Osteocyte (in vitro differentiated cells): ENCODE results near the gene RPS6KA2. TPM values are rescaled to one million over a fixed set of nuclear protein-coding genes. Genes with fewer than 3 reads are reported as not detected.
A peak's percentile ranks its signal among the peaks of the same experiment; 100 is the strongest.

ENCODE experiments used
- DNase-seq: peaks from one replicate; pipeline ENCODE4 v3.0.0; 2021; ENCODE audit warnings: mixed read lengths; ENCODE audit not compliant: unreplicated experiment; ENCODE audit errors: extremely low spot score
- H3K27ac Mint-ChIP-seq: one replicate; pipeline ENCODE4 v1.8.0; 2021; ENCODE audit warnings: mild to moderate bottlenecking, mixed read lengths; ENCODE audit not compliant: unreplicated experiment
- H3K27me3 Mint-ChIP-seq: one replicate; pipeline ENCODE4 v1.8.0; 2021; ENCODE audit warnings: mixed read lengths; ENCODE audit not compliant: unreplicated experiment
- H3K36me3 Mint-ChIP-seq: one replicate; pipeline ENCODE4 v1.8.0; 2021; ENCODE audit warnings: mixed read lengths; ENCODE audit not compliant: unreplicated experiment
- H3K4me1 Mint-ChIP-seq: one replicate; pipeline ENCODE4 v1.8.0; 2021; ENCODE audit warnings: mixed read lengths; ENCODE audit not compliant: unreplicated experiment
- H3K4me3 Mint-ChIP-seq: one replicate; pipeline ENCODE4 v1.8.0; 2021; ENCODE audit warnings: mild to moderate bottlenecking, moderate library complexity, mixed read lengths; ENCODE audit not compliant: unreplicated experiment
- H3K9me3 Mint-ChIP-seq: one replicate; pipeline ENCODE4 v1.8.0; 2021; ENCODE audit warnings: mixed read lengths; ENCODE audit not compliant: unreplicated experiment
- total RNA-seq: library from RNA; stranded (reverse); gene quantifications from 2 replicates; pipeline ENCODE4 v1.2.1, GENCODE V29; 2021
- TF ChIP-seq, protein P1 (sequence below): fragments of 200-600 bp; sonication (generic); IDR thresholded peaks from 2 replicates; pipeline ENCODE4 v1.5.0; 2021; ENCODE audit warnings: antibody characterized with exemption, mild to moderate bottlenecking, moderate library complexity

RPS6KA2 gene
- total RNA-seq, 1 donor from 2014 or later, result 89.9 TPM

- no peak for DNase-seq
- TF ChIP-seq, protein P1, sequence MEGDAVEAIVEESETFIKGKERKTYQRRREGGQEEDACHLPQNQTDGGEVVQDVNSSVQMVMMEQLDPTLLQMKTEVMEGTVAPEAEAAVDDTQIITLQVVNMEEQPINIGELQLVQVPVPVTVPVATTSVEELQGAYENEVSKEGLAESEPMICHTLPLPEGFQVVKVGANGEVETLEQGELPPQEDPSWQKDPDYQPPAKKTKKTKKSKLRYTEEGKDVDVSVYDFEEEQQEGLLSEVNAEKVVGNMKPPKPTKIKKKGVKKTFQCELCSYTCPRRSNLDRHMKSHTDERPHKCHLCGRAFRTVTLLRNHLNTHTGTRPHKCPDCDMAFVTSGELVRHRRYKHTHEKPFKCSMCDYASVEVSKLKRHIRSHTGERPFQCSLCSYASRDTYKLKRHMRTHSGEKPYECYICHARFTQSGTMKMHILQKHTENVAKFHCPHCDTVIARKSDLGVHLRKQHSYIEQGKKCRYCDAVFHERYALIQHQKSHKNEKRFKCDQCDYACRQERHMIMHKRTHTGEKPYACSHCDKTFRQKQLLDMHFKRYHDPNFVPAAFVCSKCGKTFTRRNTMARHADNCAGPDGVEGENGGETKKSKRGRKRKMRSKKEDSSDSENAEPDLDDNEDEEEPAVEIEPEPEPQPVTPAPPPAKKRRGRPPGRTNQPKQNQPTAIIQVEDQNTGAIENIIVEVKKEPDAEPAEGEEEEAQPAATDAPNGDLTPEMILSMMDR, result no peak
- no peaks in the 10 kb centered on the region for H3K9me3 Mint-ChIP-seq
- no peak overlapping the region for H3K27ac Mint-ChIP-seq
- H3K4me1 Mint-ChIP-seq, result peaks cover 5% of the 10 kb centered on the region
- H3K27me3 Mint-ChIP-seq, result no peaks in the 10 kb centered on the region
- H3K4me3 Mint-ChIP-seq, result no peak overlapping the region
- peaks cover 3% of the 10 kb centered on the region for H3K36me3 Mint-ChIP-seq
These were observed 256.6 kb downstream of the RPS6KA2 start for GRCh38 chr6:166370489-166370888.

DNA sequence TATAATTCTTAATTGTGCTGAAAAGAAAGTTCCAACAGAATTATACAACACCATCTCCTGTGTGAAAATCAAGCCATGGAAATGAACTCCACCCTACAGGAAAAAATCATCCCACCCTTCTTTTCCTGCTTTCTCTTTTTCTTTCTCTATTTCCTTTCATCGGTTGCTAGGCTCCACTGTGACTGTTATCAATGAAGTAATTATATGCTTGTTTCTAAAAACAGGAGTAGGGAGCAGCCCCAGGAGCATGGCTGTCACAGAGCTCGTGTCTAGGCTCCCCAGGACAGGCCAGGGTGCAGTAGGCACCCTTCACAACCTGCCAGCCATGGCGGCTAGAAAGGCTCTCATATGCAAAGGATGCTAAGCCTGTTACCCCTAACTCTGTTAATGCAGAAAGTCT is 257.3 kb downstream of the RPS6KA2 start:
- H3K4me3 Mint-ChIP-seq, result no peak overlapping the region
- no peak for DNase-seq
- peaks cover 11% of the 10 kb centered on the region for H3K4me1 Mint-ChIP-seq
- H3K36me3 Mint-ChIP-seq, result peaks cover 5% of the 10 kb centered on the region
- TF ChIP-seq, protein P1, result no peak
- no peaks in the 10 kb centered on the region for H3K9me3 Mint-ChIP-seq
- no peaks in the 10 kb centered on the region for H3K27me3 Mint-ChIP-seq
- no peak overlapping the region for H3K27ac Mint-ChIP-seq

DNA sequence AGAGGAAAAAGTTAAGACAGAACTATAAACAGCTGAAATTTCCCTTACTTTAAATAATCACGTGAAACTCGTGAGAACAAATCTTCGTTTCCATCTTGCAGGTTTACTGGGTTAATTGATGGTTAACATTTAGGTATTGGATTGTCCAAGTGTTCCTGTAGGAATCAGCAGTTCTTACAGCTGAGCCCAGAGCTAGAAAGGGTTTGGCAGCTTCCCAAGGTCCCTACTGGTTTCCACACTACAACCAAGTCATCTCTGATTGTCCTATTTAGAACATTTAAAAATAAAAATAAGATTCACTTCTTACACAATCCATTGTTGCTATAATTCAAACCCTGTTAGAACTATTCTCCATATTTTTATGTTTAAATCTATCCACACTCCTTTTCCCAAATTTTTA is 260.1 kb downstream of the RPS6KA2 start:
- H3K36me3 Mint-ChIP-seq, result peaks cover 15% of the 10 kb centered on the region
- peaks cover 18% of the 10 kb centered on the region for H3K4me1 Mint-ChIP-seq
- H3K9me3 Mint-ChIP-seq, result no peaks in the 10 kb centered on the region
- no peak overlapping the region for H3K4me3 Mint-ChIP-seq
- H3K27ac Mint-ChIP-seq, result no peak overlapping the region
- TF ChIP-seq, protein P1, result no peak
- no peaks in the 10 kb centered on the region for H3K27me3 Mint-ChIP-seq
- no peak for DNase-seq

DNA sequence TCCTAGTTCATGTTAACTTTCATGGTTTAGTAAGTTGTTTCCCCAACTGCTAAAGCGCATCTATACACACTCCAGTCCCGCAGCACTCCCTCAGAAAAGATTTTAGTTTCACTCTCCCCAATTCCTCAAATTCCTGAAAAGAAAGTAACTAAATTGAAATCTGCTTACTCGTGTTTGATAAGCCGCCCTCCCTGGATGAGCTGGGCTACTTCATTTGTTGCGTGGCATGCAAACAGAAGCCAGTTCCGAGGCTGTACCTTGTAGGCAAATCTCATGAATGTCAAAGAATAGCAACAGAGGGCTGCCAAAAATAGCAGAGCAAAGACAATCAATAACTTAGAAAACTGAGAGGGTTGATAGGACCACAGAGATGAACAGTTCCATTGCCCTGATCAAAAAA is 261.2 kb downstream of the RPS6KA2 start:
- Mint-ChIP-seq H3K27me3 (no peaks in the 10 kb centered on the region), H3K36me3 (peaks cover 15% of the 10 kb centered on the region), H3K4me1 (peaks cover 29% of the 10 kb centered on the region), H3K27ac (peak overlapping the region; percentile 77), H3K4me3 (no peak overlapping the region), H3K9me3 (no peaks in the 10 kb centered on the region)
- DNase-seq, result no peak
- TF ChIP-seq, protein P1, result no peak

GRCh38 chr6:166365221-166365620 is 261.8 kb downstream of the RPS6KA2 start:
- TF ChIP-seq, protein P1, result no peak
- H3K4me1 Mint-ChIP-seq, result peaks cover 35% of the 10 kb centered on the region
- no peaks in the 10 kb centered on the region for H3K27me3 Mint-ChIP-seq
- no peak overlapping the region for H3K4me3 Mint-ChIP-seq
- peak overlapping the region; percentile 77 for H3K27ac Mint-ChIP-seq
- H3K9me3 Mint-ChIP-seq, result no peaks in the 10 kb centered on the region
- no peak for DNase-seq
- peaks cover 15% of the 10 kb centered on the region for H3K36me3 Mint-ChIP-seq
